HTR-8/SVneo (cell line): ENCODE results near the gene ST6GALNAC1.

ENCODE experiments used
- DNase-seq: peaks from one replicate; pipeline ENCODE4 v3.0.0; 2011; ENCODE audit warnings: low spot score, mixed read lengths; ENCODE audit not compliant: insufficient read length
- FAIRE-seq: peaks from 2 replicates; lab custom pipeline; 2011; peaks lifted over from hg19 to GRCh38; lab: Jason Lieb, UNC

Gene ST6GALNAC1

DNA sequence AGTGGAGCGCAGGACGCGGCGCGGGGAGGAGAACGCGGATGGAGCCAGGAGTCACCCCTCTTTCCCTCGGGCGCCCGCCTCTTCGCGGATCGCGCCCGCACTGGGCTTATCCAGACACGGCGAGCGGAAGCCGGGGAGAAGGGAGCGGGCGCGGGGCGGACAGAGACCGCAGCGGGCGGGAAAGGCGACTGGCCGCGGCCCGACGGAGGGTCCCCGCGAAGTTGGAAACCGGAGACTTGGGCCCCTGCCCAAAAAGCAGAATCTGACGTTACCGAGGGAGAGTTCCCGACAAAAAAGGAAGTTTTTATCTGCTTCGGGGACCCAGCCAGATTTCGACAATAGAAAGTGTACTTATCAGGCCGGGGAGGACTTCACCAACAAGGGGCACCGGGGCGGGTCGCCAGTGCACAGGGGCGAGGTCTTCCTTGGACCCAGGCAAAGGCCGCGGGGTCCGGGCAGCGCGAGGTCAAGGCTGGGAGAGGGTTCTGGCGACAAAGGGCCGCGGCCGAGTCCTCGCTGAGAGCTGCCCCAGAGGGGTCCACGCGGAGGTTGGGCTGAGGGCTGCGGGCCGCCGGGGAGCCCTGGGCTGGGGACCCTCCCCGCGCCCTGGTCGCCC, 58.4 kb downstream of the ST6GALNAC1 start:
- no peak for DNase-seq
- FAIRE-seq = no peak

DNA sequence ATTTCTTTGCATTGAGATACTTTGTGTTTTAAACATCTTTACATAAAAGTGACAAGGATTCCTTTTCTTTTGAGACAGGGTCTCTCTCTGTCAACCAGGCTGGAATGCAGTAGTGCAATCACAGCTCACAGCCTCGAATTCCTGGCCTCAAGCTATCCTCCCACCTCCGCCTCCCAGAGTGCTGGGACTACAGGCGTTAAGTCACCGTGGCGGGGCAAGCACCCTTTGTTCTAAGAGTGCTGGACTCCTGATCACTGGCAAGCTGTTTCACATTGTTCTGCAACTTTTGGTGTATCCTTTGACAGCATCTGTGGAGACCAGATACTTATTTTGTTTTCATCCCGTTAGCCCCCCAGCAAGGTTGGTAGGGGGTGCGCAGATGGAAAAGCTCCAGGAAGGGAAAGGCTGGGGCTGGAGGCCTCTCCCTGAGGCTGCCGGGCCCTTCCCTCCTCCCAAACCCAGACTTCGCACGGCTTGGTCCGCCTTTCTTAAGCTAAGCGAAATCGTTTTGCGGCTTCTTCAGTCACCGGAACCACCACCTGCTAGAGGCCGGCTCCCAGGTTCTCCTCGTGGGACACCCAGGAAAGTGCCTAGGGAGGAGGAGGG, 59.0 kb downstream of the ST6GALNAC1 start:
- FAIRE-seq (no peak), DNase-seq (no peak)

DNA sequence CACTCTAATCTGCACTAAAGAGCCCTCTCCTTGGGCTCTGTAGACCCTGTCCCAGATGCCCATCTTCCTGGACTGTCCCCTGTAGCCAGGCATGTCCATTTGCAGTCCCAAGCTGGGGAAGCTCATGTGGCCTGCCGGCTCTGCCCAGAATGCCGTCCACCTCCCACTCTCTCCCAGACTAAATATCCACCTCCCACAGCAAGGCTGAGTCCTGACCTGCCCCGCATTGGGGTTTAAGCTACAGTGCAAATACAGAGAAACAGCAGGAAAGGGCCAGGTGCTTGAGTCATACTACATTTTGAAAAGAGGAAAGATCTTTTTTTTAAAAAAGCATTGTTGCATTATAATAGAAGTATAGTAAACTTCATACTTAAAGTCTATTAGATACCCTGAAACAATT, 60.9 kb downstream of the ST6GALNAC1 start:
- DNase-seq (no peak), FAIRE-seq (no peak)

DNA sequence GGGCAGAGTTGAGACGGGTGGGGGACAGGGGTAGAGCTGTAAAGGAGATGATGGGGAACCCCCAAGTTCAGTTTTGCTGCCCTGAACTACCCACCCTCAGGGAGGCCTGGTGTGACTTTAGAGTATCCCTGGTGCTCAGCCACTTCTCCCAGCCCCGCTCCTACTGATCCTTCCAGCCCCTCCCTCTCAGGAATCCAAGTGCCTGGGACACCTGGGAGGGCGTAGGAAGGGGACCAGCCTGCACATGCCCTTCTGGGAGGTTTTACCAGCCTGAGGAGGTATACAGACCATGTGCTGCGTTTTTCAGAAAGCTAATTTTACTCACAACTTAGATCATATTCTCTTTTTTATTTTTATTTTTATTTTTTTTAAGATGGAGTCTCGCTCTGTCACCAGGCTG, 62.0 kb downstream of the ST6GALNAC1 start:
- FAIRE-seq = no peak

DNA sequence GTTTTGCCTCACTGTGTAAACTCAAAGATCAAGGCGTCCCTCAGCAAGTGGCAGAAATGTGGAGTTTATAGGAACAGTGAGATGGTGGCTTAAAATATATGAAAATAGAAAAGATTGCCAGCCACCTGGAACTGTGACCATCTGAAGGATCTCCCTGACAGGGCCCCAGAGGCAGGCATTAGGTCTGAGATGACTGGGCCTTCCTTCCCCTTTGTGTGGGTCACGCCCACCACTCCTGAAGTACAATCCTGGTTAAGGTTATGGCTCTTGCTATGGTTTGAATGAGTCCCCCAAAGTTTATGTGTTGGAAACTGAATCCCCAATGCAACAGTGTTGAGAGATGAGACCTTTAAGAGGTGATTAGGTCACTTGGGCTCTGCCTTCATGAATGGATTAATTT, 64.3 kb downstream of the ST6GALNAC1 start:
- FAIRE-seq = no peak
- DNase-seq = no peak

More for the DNA sequence above, 62.0 kb downstream of the ST6GALNAC1 start:
- no peak for DNase-seq

DNA sequence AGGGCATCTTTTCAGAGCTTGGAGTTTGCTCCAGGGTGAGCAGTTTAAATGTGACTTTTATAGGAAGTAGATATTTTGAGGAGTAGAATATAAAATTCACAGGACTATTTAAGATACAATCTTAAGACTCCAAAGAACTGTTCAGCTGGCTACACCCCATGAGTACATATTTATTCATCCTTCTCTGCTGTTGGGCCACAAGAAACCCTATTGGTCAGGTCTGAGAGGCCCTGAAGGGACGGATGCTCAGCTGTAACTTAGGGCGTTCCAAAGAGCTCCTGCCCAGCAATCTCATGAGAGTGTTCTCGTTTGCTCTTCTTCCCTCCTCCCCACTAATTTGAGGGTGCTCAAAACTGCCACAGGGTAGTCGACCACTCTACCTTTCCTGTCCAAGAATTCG, 65.2 kb downstream of the ST6GALNAC1 start:
- FAIRE-seq (no peak), DNase-seq (no peak)

DNA sequence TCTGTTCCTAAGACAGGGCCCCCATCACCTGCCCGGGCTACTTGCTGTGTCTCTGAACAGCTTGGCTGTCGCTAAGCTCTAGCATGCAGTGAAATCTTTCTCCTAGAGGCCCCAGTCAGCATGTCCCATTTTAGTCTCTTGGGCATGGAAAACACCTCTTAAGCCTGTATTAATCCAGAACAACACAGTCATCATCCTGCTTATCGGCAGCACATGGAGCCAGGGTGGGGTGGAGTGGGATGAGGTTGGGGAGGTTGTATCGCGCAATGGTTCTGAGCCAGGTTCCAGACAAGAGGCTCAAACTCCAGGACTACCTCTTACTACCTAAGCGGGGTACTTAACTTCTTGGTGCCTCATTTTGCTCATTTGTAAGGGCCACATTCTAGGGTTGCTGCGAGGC, 65.7 kb downstream of the ST6GALNAC1 start:
- FAIRE-seq (no peak), DNase-seq (no peak)

DNA sequence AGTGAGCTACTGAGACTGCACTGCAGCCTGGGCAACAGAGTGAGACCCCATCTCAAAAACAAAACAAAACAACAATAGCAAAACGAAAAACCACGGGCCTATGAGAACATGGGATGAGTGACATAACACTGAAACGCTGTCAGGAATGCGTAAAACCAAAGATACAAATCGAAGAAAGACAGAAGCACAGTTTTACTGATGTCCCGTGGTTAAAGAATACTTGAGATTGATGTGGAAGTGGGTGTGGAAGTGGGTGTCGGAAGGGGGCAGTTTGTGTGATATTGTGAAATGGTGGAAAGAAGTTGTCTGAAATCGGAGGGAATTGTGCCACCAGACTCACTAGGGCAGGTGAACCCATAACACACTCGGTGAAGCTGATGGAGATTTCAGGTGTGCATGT, 67.4 kb downstream of the ST6GALNAC1 start:
- DNase-seq = no peak
- no peak for FAIRE-seq

DNA sequence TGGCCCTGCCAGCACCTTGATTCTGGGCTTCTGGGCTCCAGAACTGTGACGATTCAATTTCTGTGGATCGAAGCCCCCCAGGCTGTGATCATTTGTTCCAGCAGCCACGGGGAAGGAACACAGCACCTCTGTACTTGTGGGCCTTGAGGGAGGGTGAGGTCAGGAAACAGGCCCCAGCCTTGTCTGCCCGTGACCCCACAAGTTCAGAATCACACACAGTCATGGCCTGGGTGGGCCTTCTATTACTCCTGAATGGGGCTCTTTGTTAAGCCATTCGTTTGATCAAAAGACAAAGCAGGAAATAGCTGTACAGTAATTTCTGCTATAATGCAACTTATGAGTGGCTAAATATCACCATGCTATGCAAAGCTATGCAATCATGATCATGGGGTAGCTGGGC, 68.0 kb downstream of the ST6GALNAC1 start:
- no peak for FAIRE-seq

More for the DNA sequence above, 68.0 kb downstream of the ST6GALNAC1 start:
- DNase-seq = no peak
